Mucosa of stomach (tissue), 1 donor: ENCODE results near the gene MS4A6E.
"Not testable (repeated sequence)": the region's sequence is repeated elsewhere in the genome, so short reads cannot be mapped to it uniquely, and the experiment has no call there.

Experiments used
- H3K27me3 ChIP-seq: one replicate; pipeline ENCODE4 v1.7.0; 2013; ENCODE audit warnings: mild to moderate bottlenecking, low read length; ENCODE audit not compliant: control insufficient read depth, insufficient read depth
- H3K36me3 ChIP-seq: one replicate; pipeline ENCODE4 v1.7.0; 2013; ENCODE audit warnings: low read length; ENCODE audit not compliant: control insufficient read depth, insufficient read depth
- H3K4me1 ChIP-seq: one replicate; pipeline ENCODE4 v1.7.0; 2013; ENCODE audit warnings: mild to moderate bottlenecking, low read length; ENCODE audit not compliant: control insufficient read depth, insufficient read depth
- H3K4me3 ChIP-seq: one replicate; pipeline ENCODE4 v1.7.0; 2013; ENCODE audit warnings: low read length
- H3K9ac ChIP-seq: one replicate; pipeline ENCODE4 v1.7.0; 2013; ENCODE audit warnings: mild to moderate bottlenecking, low read length, moderate library complexity
- H3K9me3 ChIP-seq: one replicate; pipeline ENCODE4 v1.7.0; 2013; ENCODE audit warnings: mild to moderate bottlenecking, low read length, moderate library complexity; ENCODE audit not compliant: control insufficient read depth
- donor health status: Pancreatic carcinoma.

MS4A6E gene

DNA sequence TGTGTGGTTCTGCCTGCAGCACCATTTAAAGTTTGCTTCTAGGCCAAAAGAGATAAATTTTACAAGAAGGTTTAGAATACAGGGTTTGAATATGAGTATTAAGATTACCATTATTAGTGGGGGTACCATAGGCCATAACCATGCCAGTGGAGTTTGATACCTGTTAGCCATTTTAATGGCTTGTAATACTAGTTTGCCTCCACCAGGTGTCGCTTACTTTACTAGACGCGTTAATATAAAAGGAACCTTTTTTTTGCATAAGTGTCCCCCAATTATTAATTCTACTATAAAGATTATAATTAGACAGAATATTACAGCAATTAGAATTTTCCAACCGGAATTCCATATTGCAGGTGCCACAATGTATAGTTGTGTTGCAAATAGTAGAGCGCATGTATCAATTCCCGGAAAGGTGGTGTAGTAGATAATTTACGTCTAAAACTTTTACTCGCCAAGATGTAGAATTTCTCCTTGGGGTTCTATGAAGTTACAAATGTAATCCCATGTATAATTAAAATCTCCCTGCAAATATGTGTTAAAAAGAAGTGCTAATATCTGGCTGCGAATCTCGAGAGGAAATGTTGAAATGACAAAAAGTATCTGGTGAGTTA is 16.1 kb downstream of the MS4A6E start:
- Histone ChIP-seq H3K36me3 (no peaks in the 10 kb centered on the region), H3K4me1 (no peaks in the 10 kb centered on the region), H3K9me3 (no peaks in the 10 kb centered on the region), H3K27me3 (no peaks in the 10 kb centered on the region), H3K9ac (no peak overlapping the region), H3K4me3 (no peak overlapping the region)

DNA sequence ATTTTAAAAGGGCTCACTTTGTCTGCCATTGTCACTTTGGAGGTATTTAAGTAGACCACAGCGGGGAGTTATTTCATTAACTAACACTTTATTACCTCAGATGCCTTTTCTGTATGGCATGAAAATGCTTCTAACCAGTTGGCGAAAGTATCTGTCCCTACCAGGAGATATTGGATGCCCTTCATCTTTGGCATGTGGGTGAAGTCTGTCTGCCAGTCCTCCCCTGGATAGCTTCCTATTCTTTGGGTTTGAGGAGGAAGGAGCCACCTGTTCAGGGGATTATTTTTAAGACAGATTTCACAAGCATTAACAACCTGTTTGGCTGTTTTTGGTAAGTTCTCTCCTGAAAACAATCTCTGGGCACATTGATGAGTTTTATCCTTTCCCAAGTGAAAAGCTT is 17.1 kb downstream of the MS4A6E start:
- Histone ChIP-seq H3K4me3 (no peak overlapping the region), H3K36me3 (no peaks in the 10 kb centered on the region), H3K27me3 (no peaks in the 10 kb centered on the region), H3K4me1 (no peaks in the 10 kb centered on the region), H3K9me3 (no peaks in the 10 kb centered on the region), H3K9ac (no peak overlapping the region)

DNA sequence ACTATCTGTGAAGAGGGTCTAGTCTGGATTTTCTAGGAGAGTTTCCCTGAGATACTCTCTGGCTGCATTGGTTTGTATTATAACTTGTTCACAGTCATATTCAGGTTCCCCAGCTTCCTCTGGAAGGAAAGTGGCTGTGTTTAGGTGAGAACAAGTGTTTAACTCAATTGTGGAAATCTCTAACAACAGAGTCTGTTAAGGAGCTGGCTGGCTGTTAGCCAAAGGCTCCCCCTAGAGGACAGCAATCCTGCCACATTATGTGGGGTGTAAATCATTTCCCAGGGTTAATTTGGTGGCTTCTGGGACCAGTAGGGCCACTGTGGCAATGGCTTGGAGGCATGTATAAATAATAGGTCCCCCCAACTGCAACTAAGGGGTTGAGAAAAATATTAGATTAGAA is 18.4 kb downstream of the MS4A6E start:
- Histone ChIP-seq H3K27me3 (no peaks in the 10 kb centered on the region), H3K36me3 (no peaks in the 10 kb centered on the region), H3K4me3 (no peak overlapping the region), H3K9ac (no peak overlapping the region), H3K9me3 (no peaks in the 10 kb centered on the region), H3K4me1 (no peaks in the 10 kb centered on the region)

DNA sequence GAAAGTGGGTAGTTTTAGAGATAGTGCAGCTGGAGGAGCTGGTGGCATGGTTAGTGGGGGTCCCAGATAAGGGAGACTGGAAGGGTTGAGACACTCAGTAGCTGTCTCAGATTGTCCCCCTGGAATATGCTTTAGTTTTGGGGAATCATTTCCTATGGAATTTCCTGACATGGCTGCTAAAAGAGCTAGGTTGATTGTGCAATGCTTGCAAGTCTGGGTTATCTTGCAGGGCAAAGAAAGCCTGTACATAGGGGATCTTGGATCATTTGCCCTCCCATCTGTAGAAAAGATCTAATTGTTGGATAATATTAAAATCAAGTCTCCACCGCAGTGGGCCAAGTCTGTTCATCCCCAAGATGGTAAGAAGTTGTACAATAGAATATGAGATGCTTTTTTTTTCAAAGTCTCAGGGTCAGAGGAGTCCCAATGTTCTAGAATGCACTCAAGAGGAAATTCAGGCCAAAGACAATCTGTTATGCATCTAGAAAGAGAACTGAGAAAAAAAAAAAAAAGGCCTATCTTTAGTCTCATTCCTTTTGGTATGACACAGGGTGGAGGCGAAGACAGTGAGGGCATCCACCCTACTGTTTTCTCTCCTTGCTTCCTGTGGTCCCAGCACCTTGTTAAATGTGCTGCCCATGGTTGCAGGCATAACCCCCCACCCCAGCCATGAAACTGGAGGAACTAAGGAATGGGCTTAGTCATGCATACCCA is 20.2 kb downstream of the MS4A6E start:
- Histone ChIP-seq H3K9me3 (no peaks in the 10 kb centered on the region), H3K36me3 (no peaks in the 10 kb centered on the region), H3K4me1 (peaks cover 7% of the 10 kb centered on the region), H3K27me3 (no peaks in the 10 kb centered on the region), H3K4me3 (no peak overlapping the region), H3K9ac (no peak overlapping the region)

DNA sequence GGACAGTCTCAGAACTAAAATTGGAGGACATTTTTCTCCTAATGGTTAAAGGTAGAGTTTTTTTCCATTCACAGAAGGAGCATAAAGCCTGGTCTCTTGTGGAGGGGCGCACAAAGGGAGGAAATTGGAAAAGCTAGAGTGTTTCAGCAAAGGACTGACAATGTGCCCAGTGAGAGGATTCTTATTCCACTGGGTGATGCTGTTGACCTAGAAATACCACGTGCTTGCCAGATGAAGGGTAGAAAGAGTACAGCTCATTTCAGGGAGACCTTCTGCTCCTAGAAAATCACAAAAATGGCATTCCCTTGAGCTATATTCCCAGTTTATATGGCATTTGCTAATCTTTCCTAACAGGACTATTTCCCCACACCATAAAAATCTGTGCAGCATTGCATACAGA is 21.1 kb downstream of the MS4A6E start:
- Histone ChIP-seq H3K4me1 (peaks cover 7% of the 10 kb centered on the region), H3K9me3 (no peaks in the 10 kb centered on the region), H3K4me3 (no peak overlapping the region), H3K36me3 (no peaks in the 10 kb centered on the region), H3K9ac (no peak overlapping the region), H3K27me3 (no peaks in the 10 kb centered on the region)

DNA sequence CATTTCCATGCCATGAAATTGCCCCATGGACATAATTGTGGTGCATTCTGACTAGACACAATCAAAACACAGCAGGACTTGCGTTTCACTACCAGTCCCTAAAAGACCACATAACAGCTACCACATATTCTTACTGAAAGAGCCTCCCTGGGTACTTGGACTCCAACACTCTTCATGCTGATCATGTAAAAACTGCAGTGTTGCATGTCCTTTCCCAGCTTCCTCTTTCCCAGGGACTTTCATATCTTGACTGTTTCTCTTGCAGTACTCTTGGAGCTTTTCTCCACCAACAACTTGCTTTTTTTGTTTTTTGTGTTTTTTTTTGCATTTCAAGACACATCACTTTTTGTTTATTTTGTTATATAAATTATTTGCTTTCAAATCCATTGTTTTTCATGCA is 22.9 kb downstream of the MS4A6E start:
- H3K4me3 ChIP-seq = no peak overlapping the region
- H3K9me3 ChIP-seq = no peaks in the 10 kb centered on the region
- H3K27me3 ChIP-seq = no peaks in the 10 kb centered on the region
- no peaks in the 10 kb centered on the region for H3K36me3 ChIP-seq
- no peak overlapping the region for H3K9ac ChIP-seq
- peaks cover 7% of the 10 kb centered on the region for H3K4me1 ChIP-seq

DNA sequence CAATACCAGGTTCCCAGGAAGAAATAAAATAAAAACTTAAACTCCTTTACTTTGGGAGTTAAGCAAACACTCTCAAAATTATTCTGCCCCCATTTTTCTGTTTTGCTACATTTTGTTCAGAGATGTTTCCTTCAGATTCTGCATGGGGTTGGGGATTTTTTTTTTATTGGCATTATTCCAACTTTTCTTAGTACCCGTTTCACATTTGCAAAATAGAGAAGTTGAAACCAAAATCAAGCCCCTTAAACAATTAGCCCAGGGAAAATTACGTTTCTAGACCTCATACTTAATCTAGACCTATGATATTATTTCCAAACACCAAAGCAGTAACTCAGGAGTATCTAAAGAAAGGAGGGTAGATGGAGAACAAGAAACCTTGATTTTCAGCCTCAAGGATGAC is 30.7 kb downstream of the MS4A6E start:
- Histone ChIP-seq H3K4me3 (no peak overlapping the region), H3K9ac (no peak overlapping the region), H3K9me3 (peaks cover 10% of the 10 kb centered on the region), H3K36me3 (no peaks in the 10 kb centered on the region), H3K27me3 (no peaks in the 10 kb centered on the region), H3K4me1 (no peaks in the 10 kb centered on the region)

DNA sequence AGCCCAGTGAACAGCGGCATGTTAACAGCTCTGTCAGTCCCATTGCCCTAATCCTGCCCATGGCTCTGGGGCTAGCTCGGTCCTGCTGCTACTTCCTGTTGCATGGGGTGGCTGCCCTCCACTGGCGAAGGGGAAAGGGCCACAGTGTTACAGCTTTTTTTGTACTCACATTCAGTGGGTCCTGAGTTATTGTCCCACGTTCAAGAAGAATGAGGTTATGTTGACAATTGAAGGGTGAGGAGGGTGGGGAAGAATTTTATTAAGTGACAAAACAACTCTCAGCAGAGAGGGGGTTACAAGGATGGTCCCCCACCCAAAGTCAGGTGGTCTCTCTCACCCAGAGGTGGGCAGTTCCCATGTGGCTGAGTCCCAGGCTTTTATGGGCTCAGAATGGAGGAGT is 33.6 kb downstream of the MS4A6E start:
- Histone ChIP-seq H3K9ac (no peak overlapping the region), H3K36me3 (no peaks in the 10 kb centered on the region), H3K9me3 (peaks cover 10% of the 10 kb centered on the region), H3K27me3 (no peaks in the 10 kb centered on the region), H3K4me1 (no peaks in the 10 kb centered on the region), H3K4me3 (no peak overlapping the region)

DNA sequence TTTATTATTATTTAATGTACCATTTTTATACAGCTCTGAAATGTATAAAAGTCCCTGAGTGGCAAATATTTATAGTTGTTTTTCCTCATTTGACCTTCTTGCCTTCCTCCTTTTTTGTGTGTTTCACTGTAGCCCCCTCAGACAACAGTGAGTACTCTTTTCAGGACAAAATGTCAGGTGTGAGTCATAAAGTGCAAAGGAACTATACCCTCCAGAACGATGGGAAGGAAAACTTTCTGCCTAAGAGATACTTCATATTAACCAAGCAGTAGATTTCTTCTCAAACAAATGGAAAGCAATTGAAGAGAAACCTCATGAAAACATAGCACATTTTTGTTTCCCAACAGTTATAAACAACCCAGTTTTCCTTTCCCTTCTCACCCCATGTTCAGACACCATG is 35.2 kb downstream of the MS4A6E start:
- no peaks in the 10 kb centered on the region for H3K36me3 ChIP-seq
- H3K27me3 ChIP-seq = no peaks in the 10 kb centered on the region
- no peak overlapping the region for H3K9ac ChIP-seq
- H3K9me3 ChIP-seq = peaks cover 10% of the 10 kb centered on the region
- H3K4me1 ChIP-seq = no peaks in the 10 kb centered on the region
- no peak overlapping the region for H3K4me3 ChIP-seq

DNA sequence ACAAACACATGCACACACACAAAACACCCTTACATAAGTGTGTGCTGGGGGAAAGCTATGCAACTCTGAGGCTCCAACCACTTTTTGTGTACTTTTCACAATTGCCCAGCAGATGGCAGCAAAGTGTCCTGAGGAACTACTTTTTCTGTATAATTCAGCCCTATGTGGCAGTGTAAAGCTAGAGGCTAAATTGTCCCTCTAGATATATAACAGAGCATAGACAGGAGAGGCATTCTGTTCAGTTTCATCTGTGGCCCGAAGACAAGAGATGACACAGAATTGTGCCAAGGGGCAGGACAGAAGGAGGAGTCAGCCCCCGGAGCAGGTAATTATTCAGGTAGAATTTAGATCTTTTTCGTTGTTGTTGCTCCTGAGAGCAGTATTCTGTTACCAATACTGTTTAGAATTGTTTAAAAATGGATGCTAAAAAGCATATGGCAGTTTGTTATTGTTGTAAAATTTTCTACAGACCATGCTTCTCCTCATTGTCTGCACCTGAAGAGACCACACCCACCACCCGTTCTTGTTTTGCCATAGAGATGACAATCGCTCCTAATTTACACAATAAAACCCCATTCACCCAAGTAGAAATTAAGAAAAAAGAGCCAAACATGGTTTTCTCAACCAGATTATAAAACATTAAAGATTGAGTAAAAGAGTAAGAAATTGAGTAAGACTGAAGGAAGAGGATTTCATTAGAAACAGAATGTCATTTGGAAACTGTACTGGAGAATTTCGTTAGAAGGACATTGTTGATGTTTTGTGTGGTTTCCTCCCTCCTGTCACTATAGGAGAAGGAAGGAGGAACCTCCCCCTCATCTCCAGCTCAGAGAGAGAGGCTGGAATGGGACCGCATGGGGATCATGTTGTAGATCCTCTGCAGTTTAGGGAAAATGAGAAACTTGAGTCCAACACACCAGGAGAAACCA is 36.8 kb downstream of the MS4A6E start:
- no peaks in the 10 kb centered on the region for H3K27me3 ChIP-seq
- H3K36me3 ChIP-seq = no peaks in the 10 kb centered on the region
- H3K9ac ChIP-seq = no peak overlapping the region
- peaks cover 10% of the 10 kb centered on the region for H3K9me3 ChIP-seq
- no peaks in the 10 kb centered on the region for H3K4me1 ChIP-seq
- H3K4me3 ChIP-seq = no peak overlapping the region

DNA sequence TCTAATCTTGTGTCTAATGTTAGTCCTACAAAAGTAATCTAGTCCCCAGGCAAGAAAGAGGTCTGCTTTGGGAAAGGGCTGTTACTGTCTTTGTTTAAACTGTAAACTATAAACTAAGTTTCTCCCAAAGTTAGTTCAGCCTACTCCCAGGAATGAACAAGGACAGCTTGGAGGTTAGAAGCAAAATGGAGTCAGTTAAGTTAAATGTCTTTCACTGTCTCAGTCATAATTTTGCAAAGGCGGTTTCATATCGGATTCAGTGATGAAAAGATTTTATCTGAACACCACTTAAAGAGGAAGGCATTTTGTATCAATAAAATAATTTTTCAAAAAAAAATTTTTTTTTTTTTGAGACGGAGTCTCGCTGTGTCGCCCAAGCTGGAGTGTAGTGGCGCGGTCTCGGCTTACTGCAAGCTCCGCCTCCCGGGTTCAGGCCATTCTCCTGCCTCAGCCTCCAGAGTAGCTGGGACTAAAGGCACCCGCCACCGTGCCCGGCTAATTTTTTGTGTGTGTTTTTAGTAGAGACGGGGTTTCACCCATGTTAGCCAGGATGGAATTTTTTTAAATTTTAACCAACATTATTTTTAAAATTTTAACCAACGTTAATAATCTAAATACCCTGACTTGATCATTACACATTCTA is 39.3 kb downstream of the MS4A6E start:
- H3K4me3 ChIP-seq, H3K4me1 ChIP-seq, H3K9me3 ChIP-seq, H3K36me3 ChIP-seq, H3K27me3 ChIP-seq, H3K9ac ChIP-seq: not testable (repeated sequence)

DNA sequence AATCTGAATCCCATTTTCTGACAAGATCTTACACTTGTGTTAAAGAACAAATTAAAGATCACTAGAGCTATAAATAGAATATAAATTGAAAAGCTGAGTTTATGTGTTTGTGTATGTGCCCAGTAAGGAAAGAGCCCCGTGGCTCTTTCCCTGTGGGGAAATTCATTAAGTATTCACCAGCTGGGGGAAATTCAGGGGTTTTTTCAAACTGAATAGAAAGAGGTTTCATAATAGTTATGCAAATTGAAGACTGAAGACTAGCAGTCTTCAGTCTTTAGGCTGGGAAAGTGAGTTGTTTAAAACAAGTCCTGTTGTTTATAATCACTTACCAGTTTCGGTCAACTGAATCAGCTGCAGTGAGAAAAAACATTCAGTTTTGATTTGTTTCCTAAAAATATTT is 40.0 kb downstream of the MS4A6E start:
- Histone ChIP-seq H3K27me3 (no peaks in the 10 kb centered on the region), H3K4me3 (no peak overlapping the region), H3K9me3 (no peaks in the 10 kb centered on the region), H3K4me1 (peaks cover 5% of the 10 kb centered on the region), H3K9ac (no peak overlapping the region), H3K36me3 (no peaks in the 10 kb centered on the region)
